ENCODE results near the gene DDR2. TPM values are rescaled to one million over a fixed set of nuclear protein-coding genes. Genes with fewer than 3 reads are reported as not detected.

Gene DDR2
- total RNA-seq, 1 donor from 2014 or later: 54.4 TPM

DNA sequence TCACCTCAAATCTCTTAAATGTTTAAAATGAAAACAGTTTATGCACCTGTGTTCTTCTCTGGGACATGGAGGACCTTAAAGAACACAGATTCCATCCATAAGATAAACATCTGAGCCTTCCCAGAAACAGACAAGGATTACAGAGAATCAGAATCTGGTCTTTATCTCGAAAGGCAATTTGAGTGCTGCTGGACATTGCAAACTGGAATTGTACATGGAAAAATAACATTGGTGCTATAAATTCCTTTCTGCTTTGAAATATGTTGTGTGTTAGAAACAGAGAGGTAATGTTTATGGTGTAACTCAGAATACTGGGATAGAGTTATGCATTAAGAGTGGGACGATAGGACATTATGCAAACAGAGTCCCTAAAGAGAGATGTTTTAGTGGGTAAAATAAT, 6.6 kb upstream of the DDR2 start:
- H3K27me3 Mint-ChIP-seq: peaks cover 3% of the 10 kb centered on the region
- peaks cover 37% of the 10 kb centered on the region for H3K4me1 Mint-ChIP-seq (ENCODE audit: unreplicated experiment)
- H3K9me3 Mint-ChIP-seq: no peaks in the 10 kb centered on the region
- H3K36me3 Mint-ChIP-seq: no peaks in the 10 kb centered on the region
- H3K4me3 Mint-ChIP-seq: no peak overlapping the region
- no peak overlapping the region for H3K27ac Mint-ChIP-seq
- no peak for DNase-seq (ENCODE audit: extremely low spot score, unreplicated experiment)
- no peak for TF ChIP-seq CTCF (conservative IDR thresholded peaks at IDR 0.05)

GRCh38 chr1:162626094-162626493, 6.2 kb upstream of the DDR2 start:
- peak overlapping the region; percentile 4 for H3K27ac Mint-ChIP-seq
- DNase-seq (ENCODE audit: extremely low spot score, unreplicated experiment): no peak
- H3K36me3 Mint-ChIP-seq: no peaks in the 10 kb centered on the region
- H3K9me3 Mint-ChIP-seq: no peaks in the 10 kb centered on the region
- no peak overlapping the region for H3K4me3 Mint-ChIP-seq
- TF ChIP-seq CTCF (conservative IDR thresholded peaks at IDR 0.05): no peak
- peaks cover 41% of the 10 kb centered on the region for H3K4me1 Mint-ChIP-seq (ENCODE audit: unreplicated experiment)
- H3K27me3 Mint-ChIP-seq: peaks cover 3% of the 10 kb centered on the region

DNA sequence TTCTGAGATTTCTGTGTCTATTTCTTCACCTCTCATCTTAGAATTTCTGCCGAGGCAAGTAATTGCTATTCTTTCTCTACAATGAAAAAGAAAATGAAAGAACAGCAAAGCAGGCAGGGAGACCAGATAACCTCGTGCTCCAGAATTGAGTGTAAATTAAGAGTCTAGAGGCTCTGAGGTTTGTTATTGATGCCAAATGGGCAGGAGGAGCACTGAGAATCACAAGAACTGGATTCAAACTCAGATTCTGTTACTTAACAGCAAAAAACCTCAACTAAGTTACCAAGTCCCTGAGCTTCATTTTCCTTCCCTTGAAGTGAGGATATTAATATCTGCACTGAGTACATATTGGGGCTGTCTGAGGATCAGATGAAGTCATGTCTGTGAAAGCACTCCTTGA, 5.5 kb upstream of the DDR2 start:
- H3K4me1 Mint-ChIP-seq (ENCODE audit: unreplicated experiment): peaks cover 44% of the 10 kb centered on the region
- H3K36me3 Mint-ChIP-seq: no peaks in the 10 kb centered on the region
- TF ChIP-seq CTCF (conservative IDR thresholded peaks at IDR 0.05): no peak
- H3K9me3 Mint-ChIP-seq: no peaks in the 10 kb centered on the region
- no peak for DNase-seq (ENCODE audit: extremely low spot score, unreplicated experiment)
- peaks cover 3% of the 10 kb centered on the region for H3K27me3 Mint-ChIP-seq
- H3K27ac Mint-ChIP-seq: no peak overlapping the region
- no peak overlapping the region for H3K4me3 Mint-ChIP-seq

- peak; percentile 71 for TF ChIP-seq CTCF (conservative IDR thresholded peaks at IDR 0.05)
- peaks cover 45% of the 10 kb centered on the region for H3K4me1 Mint-ChIP-seq (ENCODE audit: unreplicated experiment)
- no peak overlapping the region for H3K27ac Mint-ChIP-seq
Measured at GRCh38 chr1:162627662-162628296, 4.5 kb upstream of the DDR2 start.

GRCh38 chr1:162629077-162629627, 3.1 kb upstream of the DDR2 start:
- no peak for TF ChIP-seq CTCF (conservative IDR thresholded peaks at IDR 0.05)

More at GRCh38 chr1:162627662-162628296, 4.5 kb upstream of the DDR2 start:
- H3K36me3 Mint-ChIP-seq: no peaks in the 10 kb centered on the region
- H3K4me3 Mint-ChIP-seq: no peak overlapping the region
- H3K27me3 Mint-ChIP-seq: peaks cover 3% of the 10 kb centered on the region
- no peaks in the 10 kb centered on the region for H3K9me3 Mint-ChIP-seq
- no peak for DNase-seq (ENCODE audit: extremely low spot score, unreplicated experiment)

More at GRCh38 chr1:162629077-162629627, 3.1 kb upstream of the DDR2 start:
- Mint-ChIP-seq H3K36me3 (no peaks in the 10 kb centered on the region), H3K27me3 (peaks cover 3% of the 10 kb centered on the region), H3K4me3 (peak overlapping the region; percentile 3), H3K27ac (no peak overlapping the region), H3K9me3 (no peaks in the 10 kb centered on the region), H3K4me1 (ENCODE audit: unreplicated experiment) (peaks cover 45% of the 10 kb centered on the region)
- DNase-seq (ENCODE audit: extremely low spot score, unreplicated experiment): no peak
